GM12865 (cell line): Measurements from ENCODE around the gene ABCA12.

Source experiments
- DNase-seq: peaks from one replicate; pipeline ENCODE4 v3.0.0; 2010; ENCODE audit warnings: low read depth
- H3K4me3 ChIP-seq: 2 replicates; pipeline ENCODE4 v1.5.1; 2011; ENCODE audit warnings: mild to moderate bottlenecking, low read depth, low read length, control low read depth
- CTCF ChIP-seq: IDR thresholded peaks from 2 replicates; pipeline ENCODE4 v1.5.1; 2011; ENCODE audit warnings: low read length, control low read depth, low read depth, inconsistent platforms; ENCODE audit not compliant: insufficient read depth; ENCODE audit errors: missing control alignments

ABCA12 gene

GRCh38 chr2:215068399-215068798, 70.0 kb downstream of the ABCA12 start:
- TF ChIP-seq CTCF, result no peak
- H3K4me3 ChIP-seq, result no peak overlapping the region
- no peak for DNase-seq

GRCh38 chr2:215066124-215066523, 72.3 kb downstream of the ABCA12 start:
- DNase-seq, result no peak
- TF ChIP-seq CTCF, result no peak

GRCh38 chr2:215063526-215063925, 74.9 kb downstream of the ABCA12 start:
- no peak overlapping the region for H3K4me3 ChIP-seq
- TF ChIP-seq CTCF, result no peak
- DNase-seq, result no peak

More at GRCh38 chr2:215066124-215066523, 72.3 kb downstream of the ABCA12 start:
- no peak overlapping the region for H3K4me3 ChIP-seq

- TF ChIP-seq CTCF, result no peak
- no peak overlapping the region for H3K4me3 ChIP-seq
- no peak for DNase-seq
Observed at GRCh38 chr2:215060861-215061536, 77.4 kb downstream of the ABCA12 start.

- no peak for TF ChIP-seq CTCF
- no peak for DNase-seq
- no peak overlapping the region for H3K4me3 ChIP-seq
Observed at GRCh38 chr2:215059724-215060123, 78.7 kb downstream of the ABCA12 start.

GRCh38 chr2:215055891-215056290, 82.5 kb downstream of the ABCA12 start:
- TF ChIP-seq CTCF, result no peak
- no peak for DNase-seq
- H3K4me3 ChIP-seq, result no peak overlapping the region

GRCh38 chr2:215052810-215053209, 85.6 kb downstream of the ABCA12 start:
- TF ChIP-seq CTCF, result no peak
- DNase-seq, result no peak
- no peak overlapping the region for H3K4me3 ChIP-seq
